NOMO-1 treated with DMSO at 0.1 percent for 48 hours (cell line): ENCODE results near the gene DHRSX.
"Not testable (repeated sequence)": the region's sequence is repeated elsewhere in the genome, so short reads cannot be mapped to it uniquely, and the experiment has no call there.

ENCODE experiments used
- DNase-seq: peaks from one replicate; lab custom pipeline; 2025; ENCODE audit not compliant: unreplicated experiment; lab: John Stamatoyannopoulos, UW

Gene DHRSX

GRCh38 chrX:2457289-2458133, 43.3 kb downstream of the DHRSX start:
- DNase-seq, result no peak

DNA sequence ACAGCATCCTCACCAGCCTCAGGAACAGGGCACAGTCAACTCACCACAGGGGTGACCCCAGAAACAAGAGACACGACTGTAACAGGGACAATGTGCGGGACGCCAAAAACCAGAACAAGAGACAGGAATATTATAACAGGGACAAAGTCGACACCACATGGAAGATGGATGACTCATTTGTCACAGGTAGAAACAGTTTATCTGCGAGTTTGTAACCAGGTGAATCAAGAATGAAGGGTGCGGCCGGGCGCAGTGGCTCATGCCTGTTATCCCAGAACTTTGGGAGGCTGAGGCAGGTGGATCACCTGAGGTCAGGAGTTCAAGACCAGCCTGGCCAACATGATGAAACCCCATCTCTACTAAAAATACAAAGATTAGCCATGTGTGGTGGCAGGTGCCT, 44.7 kb downstream of the DHRSX start:
- not testable (repeated sequence) for DNase-seq

GRCh38 chrX:2454620-2455019, 46.2 kb downstream of the DHRSX start:
- not testable (repeated sequence) for DNase-seq

DNA sequence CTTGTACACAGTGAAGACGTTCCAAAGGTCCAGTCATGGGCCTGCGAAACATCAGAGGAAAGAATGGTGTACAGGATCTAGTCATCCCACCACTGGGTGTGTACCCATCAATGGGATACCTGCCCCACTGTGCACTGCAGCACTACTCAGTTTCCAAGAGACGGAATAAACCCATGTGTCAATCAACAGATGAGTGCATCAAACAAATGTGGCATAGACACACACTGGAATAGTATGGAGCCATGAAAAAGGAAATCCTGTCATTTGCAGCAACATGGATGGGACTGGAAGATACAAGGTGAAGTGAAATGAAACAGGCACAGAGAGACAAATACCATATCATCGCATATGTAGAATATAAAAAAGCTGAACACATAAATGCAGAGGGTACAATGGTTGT, 48.0 kb downstream of the DHRSX start:
- no peak for DNase-seq

GRCh38 chrX:2452317-2452784, 48.4 kb downstream of the DHRSX start:
- DNase-seq, result no peak

DNA sequence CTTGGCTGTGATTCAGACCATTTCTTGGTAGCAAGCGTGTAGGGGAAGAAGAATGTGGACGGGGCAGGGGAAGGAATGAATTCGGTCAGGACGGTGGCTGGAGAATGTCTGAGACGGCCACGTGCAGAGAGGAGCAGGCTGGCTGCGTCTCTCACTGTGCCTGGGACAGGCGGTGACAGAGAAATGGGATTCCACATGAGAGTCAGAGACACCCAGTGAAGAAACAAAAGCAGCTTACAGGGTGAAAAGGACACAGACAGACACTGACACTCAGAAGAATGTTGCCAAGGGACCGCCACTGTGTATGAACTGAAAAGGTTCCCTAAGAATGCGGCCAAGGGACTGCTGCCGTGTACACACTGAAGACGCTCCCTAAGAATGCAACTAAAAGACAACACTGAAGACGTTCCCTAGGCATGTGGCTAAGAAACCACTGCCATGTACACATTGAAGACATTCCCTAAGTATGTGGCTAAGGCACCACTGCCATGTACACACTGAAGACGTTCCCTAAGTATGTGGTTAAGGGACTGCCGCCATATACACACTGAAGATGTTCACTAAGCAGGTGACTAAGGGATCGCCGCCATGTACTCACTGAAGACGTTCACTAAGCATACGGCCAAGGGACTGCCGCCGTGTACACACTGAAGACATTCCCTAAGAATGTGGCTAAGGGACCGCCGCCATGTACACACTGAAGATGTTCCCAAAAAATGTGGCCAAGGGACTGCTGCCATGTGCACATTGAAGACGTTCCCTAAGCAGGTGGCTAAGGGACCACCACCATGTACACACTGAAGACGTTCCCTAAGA, 49.1 kb downstream of the DHRSX start:
- no peak for DNase-seq

GRCh38 chrX:2450681-2451080, 50.1 kb downstream of the DHRSX start:
- no peak for DNase-seq

DNA sequence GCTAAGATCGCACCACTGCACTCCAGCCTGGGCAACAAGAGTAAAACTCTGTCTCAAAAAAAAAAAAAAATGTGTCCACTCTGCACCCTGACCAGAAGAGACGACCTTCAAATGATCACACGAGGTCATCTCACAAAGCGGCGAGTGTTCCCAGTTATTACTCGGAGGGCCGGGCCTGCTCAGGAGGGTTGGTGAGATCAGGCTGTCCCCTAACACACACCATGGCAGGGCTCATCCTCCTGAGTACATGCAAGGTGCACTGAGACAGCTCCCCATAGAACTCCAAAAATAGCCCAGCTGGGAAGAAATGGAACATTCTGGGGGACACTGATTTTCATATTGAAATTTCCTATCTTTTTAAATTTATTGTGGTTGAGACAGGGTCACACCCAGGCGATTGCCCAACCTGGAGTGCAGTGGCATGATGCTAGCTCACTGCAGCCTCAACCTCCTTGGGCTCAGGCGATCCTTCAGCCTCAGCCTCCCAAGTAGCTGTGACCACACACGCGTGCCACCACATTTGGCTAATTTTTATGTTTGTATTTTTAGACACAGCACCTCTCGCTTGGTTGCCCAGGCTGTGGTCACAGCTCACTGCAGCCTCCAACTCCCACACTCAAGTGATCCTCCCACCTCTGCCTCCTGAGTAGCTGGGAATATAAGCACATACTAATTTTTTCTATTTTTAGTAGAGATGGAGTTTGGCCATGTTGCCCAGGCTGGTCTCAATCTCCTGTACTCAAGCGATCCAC, 51.5 kb downstream of the DHRSX start:
- DNase-seq, result no peak

- DNase-seq, result no peak
Measured at GRCh38 chrX:2447484-2447883, 53.3 kb downstream of the DHRSX start.

GRCh38 chrX:2446815-2447214, 54.0 kb downstream of the DHRSX start:
- DNase-seq, result no peak

- DNase-seq, result no peak
Measured at GRCh38 chrX:2445662-2446623, 54.8 kb downstream of the DHRSX start.

- DNase-seq, result no peak
Measured at GRCh38 chrX:2442694-2443093, 58.1 kb downstream of the DHRSX start.

GRCh38 chrX:2441466-2441865, 59.3 kb downstream of the DHRSX start:
- DNase-seq, result no peak

GRCh38 chrX:2439613-2440012, 61.2 kb downstream of the DHRSX start:
- no peak for DNase-seq

GRCh38 chrX:2435465-2435864, 65.3 kb downstream of the DHRSX start:
- DNase-seq, result no peak

DNA sequence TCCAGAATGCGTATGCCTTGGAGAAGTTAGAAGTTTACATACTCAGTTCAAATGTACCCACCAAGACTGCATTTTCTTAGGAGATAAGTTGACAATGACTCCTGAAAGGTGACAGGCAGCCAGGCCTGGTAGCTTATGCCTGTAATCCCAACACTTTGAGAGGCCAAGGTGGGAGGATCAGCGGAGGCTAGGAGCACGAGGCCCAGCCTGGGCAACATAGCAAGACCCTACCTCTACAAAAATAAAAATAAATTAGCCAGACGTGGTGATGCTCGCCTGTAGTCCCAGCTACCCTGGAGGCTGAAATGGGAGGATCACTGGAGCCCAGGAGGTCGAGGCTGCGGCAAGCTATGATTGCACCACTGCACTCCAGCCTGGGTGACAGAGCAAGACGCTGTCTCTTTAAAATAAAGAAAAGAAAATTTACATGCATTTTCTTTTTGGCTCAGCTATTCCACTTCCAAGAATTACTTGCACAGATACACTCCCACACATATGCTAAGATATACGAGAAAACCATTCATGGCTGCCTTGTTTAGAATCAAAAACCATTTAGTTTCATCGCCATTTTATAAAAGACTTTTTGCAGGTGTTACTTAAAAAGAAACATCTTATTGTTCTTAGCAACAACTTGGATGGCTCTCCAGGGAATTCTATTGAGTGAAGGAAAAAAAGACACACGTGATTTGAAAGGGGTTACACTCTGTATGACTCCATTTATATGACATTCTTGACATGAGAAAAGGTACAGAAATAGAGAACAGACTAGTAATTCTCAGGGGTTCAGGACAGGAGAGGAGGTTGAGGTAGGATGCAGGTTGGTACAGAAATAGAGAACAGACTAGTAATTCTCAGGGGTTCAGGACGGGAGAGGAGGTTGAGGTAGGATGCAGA, 66.3 kb downstream of the DHRSX start:
- DNase-seq, result no peak

- no peak for DNase-seq
Measured at GRCh38 chrX:2432298-2432863, 68.4 kb downstream of the DHRSX start.

DNA sequence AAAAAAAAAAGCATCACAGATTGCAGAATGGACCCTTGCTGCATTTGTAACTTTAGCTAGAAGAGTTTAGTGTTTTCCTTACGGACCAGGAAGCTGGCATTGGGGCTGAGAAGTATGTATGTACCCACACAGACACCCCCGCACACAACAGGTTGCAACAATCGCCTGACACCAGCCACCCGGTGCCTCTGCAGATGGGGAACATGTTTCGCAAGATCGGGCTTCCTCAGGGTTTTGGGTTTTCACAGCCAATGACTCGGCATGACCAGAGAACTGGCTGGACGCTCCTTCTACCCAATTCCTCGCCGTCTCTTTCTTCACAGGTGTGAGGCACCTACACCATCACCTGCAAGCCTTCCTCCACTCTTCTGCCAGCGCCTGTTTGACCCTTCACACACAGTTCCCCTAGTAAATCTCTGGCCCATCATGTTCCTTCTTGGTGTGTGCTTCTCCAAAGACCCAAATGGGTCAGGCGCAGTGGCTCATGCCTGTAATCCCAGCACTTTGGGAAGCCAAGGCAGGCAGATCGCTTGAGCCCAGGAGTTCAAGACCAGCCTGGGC, 70.4 kb downstream of the DHRSX start:
- no peak for DNase-seq

DNA sequence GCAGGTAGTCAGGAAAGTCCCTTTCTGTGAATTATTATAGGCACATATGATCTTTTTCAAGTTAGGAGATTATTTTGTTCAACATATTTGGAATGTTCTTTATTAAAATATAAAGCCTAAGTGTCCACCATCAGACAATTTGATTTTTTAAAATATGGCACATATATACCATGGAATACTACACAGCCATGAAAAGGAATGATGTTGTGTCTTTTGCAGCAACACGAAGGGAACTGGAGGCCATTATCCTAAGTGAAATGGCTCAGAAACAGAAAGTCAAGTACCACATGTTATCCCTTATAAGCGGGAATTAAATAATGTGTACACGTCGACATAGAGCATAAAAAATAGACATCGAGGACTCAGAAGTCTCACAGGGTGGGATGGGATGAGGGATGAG, 73.0 kb downstream of the DHRSX start:
- no peak for DNase-seq
